MG63 (cell line): ENCODE data around the gene LYRM4. TPM values are rescaled to one million over a fixed set of nuclear protein-coding genes. Genes with fewer than 3 reads are reported as not detected.
"Not testable (repeated sequence)": the region's sequence is repeated elsewhere in the genome, so short reads cannot be mapped to it uniquely, and the experiment has no call there.

Experiments used
- DNase-seq: peaks from one replicate; pipeline ENCODE4 v3.0.0-alpha.2; 2020
- H3K27me3 ChIP-seq: fragments of 250-450 bp; sonication (Bioruptor Pico); 2 replicates; pipeline ENCODE4 v1.5.1; 2020; ENCODE audit warnings: mild to moderate bottlenecking, moderate library complexity
- H3K36me3 ChIP-seq: fragments of 250-450 bp; sonication (Bioruptor Pico); 2 replicates; pipeline ENCODE4 v1.5.1; 2020; ENCODE audit warnings: mild to moderate bottlenecking, moderate library complexity
- H3K4me3 ChIP-seq: fragments of 250-450 bp; sonication (Bioruptor Pico); 2 replicates; pipeline ENCODE4 v1.5.1; 2020; ENCODE audit warnings: mild to moderate bottlenecking, moderate library complexity
- H3K9me3 ChIP-seq: fragments of 250-450 bp; sonication (Bioruptor Pico); 2 replicates; pipeline ENCODE4 v1.5.1; 2020; ENCODE audit warnings: mild to moderate bottlenecking, moderate library complexity
- total RNA-seq: library from RNA; depleted of rRNA; stranded (reverse); fragments of >200 nt; shearing (Covaris generic); gene quantifications from 2 replicates; pipeline ENCODE4 v1.2.3, GENCODE V29; 2014; ENCODE audit warnings: low replicate concordance

LYRM4 gene
- total RNA-seq, 1 experiment from 2014 or later: 35.0 TPM

DNA sequence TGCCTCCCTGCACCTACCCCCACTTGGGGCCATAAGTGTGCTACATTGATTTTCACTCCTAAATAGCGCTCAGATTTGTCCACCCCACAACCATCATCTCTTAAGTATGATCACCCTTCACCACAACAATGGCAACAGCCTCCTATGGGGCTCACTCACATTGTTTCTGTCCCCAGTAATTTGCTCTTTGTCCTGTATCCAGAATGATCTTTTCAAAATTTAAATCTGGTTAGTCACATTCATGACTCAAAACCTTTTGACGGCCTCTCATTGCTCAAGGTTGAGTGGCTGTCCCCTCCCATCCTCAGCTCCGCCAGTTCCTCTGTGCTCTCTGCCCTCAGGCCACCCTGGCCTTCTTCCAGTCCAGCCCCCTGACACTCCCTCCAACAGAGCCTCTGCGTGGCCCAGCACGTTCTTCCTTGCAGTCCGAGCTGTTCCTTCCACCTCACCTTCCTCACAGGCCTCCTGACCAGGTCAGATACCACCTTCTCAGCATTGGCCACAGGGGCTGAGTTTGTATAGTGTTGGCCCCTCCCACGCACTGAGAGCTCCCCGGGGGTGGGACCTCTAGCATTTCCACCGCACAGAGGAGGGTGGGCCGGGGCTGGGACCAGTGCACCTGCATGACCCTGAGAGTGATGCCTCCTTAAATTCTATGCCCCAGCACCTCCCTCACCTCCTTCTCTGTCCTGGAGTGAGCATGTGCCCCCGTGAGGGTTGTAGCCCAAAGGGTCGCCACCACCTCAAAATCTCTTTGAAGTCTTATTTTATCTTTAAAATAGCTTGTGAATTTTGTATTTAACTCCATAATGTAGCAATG is 178.1 kb downstream of the LYRM4 start:
- H3K9me3 ChIP-seq: no peaks in the 10 kb centered on the region
- DNase-seq: peak; percentile 65
- no peaks in the 10 kb centered on the region for H3K27me3 ChIP-seq
- no peak overlapping the region for H3K4me3 ChIP-seq
- H3K36me3 ChIP-seq: no peaks in the 10 kb centered on the region

DNA sequence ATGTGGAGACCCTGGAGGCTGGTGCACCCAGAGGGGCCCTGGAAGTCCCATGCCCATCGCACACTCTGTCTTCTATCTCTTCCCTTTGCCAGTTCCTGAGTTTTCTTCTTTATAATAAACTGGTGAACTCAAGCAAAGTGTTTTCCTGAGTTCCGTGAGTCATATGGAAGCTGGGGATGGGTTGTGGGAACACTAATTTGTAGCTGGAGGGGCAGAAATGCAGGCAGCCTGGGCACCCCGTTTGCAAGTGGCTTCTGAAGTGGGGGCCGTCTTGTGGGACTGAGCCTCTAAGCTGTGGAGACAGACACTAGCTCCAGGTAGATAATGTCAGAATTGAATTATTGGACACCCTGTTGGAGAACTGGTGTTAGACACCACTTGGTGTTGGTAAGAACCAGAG is 178.8 kb downstream of the LYRM4 start:
- H3K36me3 ChIP-seq: no peaks in the 10 kb centered on the region
- DNase-seq: no peak
- no peaks in the 10 kb centered on the region for H3K27me3 ChIP-seq
- H3K4me3 ChIP-seq: no peak overlapping the region
- no peaks in the 10 kb centered on the region for H3K9me3 ChIP-seq

DNA sequence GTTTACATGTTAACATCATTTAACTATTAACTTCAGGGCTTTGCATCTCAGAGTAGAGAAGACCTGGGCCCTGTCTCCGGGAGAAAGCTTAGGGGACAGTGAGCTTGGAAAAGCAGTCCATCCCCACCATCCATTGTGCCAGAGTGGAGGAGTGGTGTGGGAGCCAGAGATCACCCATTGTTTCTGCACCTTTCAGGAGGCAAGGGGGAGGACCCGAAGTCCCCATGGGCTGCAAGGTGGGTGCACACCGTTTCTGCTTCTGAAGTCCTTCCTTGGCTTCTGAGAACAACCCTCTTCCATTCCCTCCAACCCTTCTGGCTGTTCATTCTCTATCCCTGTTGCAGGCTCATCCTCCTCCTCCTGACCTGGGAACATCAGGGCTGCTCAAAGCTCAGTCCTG is 179.6 kb downstream of the LYRM4 start:
- Histone ChIP-seq H3K4me3 (no peak overlapping the region), H3K9me3 (no peaks in the 10 kb centered on the region), H3K36me3 (no peaks in the 10 kb centered on the region), H3K27me3 (no peaks in the 10 kb centered on the region)
- no peak for DNase-seq

DNA sequence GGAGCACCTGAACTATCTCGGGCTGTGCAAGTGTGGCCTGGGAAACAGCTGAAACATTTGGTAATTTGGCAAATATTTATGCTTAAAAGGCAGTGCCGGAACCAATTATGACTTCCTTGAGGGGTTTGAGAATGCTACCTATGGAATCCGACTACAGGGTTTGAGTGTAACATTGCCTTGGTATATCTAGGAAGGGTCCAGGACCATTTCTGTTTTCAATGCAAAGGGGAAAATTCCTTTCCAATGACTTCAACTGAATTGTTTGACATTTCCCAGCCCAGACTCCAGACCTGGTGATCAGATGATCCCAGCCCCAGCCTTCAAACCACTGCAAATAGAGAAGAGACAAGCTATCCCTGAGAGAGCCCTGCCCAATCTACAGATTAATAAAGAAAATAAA is 180.2 kb downstream of the LYRM4 start:
- Histone ChIP-seq H3K27me3 (no peaks in the 10 kb centered on the region), H3K4me3 (no peak overlapping the region), H3K36me3 (no peaks in the 10 kb centered on the region), H3K9me3 (no peaks in the 10 kb centered on the region)
- DNase-seq: no peak

DNA sequence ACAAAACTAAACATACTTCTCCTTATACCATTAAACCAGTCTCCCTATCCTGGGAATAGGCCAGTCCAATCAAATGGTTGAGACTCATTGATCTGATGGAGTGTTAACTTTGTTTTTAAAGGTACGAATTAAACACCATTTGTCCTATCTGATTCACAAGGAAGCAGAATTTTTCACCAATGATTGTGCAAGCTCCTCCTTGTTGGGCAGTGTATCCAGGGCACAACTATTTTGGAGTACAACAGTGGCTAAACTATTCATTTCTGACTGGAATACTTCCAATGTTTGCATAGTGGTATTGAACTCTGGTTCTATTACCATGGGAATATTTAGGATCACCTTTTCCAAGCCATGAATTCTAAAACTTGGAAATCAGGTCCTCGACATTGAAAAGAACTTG is 181.1 kb downstream of the LYRM4 start:
- no peak for DNase-seq
- Histone ChIP-seq H3K9me3 (no peaks in the 10 kb centered on the region), H3K27me3 (no peaks in the 10 kb centered on the region), H3K4me3 (no peak overlapping the region), H3K36me3 (no peaks in the 10 kb centered on the region)

DNA sequence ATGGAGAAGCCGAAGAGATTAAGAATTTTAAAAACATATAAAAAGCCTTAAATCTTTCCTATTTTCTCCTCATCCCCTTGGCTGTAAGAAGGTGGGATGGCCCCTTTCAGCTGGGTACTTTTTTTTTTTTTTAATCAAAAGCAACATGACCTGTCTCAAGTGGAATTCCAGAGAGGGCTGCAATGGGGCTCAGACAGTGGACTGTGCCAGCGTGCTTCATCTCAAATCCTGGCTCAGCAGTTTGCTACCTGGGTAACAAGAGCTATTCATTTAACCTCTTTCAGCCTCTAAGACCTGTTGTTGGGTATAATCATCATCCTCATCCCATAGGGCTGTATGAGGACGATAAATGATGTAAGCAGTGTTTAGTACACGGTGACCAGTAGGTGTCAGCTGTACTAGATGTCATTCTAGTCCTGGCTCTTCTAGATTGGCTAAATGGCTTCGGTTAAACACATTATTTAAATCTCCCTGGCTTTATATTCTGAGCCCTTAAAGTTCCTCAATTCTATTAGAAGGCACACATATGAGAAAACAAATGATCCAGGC is 182.6 kb downstream of the LYRM4 start:
- Histone ChIP-seq H3K4me3 (no peak overlapping the region), H3K36me3 (no peaks in the 10 kb centered on the region), H3K9me3 (no peaks in the 10 kb centered on the region), H3K27me3 (no peaks in the 10 kb centered on the region)
- no peak for DNase-seq

DNA sequence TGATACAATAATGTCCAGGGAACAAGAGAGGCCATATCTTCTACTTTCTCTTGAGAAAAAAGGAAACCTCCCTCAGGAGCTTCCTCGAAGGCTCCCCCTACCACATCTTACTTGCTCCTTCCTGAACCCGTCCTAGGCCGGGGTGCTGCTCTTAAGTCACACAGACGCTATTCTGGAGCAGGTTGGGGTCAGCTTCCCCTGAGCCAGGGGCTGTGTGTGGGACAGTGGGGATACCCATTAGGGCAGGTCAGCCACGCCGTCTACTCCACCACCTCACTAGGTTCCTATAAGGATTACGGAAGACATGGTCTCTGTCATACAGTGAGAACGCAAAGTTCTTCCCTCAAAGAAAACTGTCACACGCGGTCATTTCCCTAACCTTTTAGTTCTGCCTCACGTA is 183.8 kb downstream of the LYRM4 start:
- no peaks in the 10 kb centered on the region for H3K27me3 ChIP-seq
- no peaks in the 10 kb centered on the region for H3K9me3 ChIP-seq
- H3K4me3 ChIP-seq: no peak overlapping the region
- H3K36me3 ChIP-seq: no peaks in the 10 kb centered on the region
- no peak for DNase-seq

DNA sequence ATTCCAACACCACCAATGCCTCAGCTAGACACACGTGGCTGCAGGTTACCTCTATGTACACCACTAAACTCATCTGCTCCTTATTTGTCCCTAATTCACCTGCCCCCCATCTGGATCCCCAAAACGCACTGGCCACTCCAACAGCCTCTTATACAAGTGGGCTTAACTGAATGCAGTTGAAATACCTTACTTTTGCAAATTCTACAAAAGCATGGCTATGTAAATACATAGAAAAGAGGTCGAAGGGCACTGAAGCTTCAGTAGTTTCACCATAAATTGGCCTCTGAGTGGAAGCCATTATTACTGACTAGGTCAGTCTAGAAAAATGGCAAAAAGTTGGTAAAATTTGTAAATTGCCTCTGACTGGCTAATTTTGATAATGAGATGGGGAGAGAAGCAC is 186.8 kb downstream of the LYRM4 start:
- H3K9me3 ChIP-seq: no peaks in the 10 kb centered on the region
- no peaks in the 10 kb centered on the region for H3K27me3 ChIP-seq
- H3K36me3 ChIP-seq: no peaks in the 10 kb centered on the region
- DNase-seq: no peak
- H3K4me3 ChIP-seq: no peak overlapping the region

DNA sequence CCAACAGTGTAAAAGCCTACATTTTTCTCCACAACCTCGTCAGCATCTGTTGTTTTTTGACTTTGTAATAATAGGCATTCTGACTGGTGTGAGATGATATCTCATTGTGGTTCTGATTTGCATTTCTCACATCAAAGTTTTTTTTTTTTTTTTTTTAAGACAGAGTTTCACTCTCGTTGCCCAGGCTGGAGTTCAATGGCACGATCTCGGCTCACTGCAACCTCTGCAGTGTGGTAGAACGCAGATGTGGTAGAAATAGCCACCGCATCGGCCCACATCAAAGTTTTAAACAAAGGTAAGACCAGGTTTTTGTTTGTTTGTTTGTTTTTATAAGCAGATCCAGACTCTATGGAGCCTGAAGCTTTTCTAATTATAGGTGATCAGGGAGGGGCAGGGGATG is 188.3 kb downstream of the LYRM4 start:
- H3K4me3 ChIP-seq: no peak overlapping the region
- H3K36me3 ChIP-seq: no peaks in the 10 kb centered on the region
- H3K27me3 ChIP-seq: no peaks in the 10 kb centered on the region
- H3K9me3 ChIP-seq: no peaks in the 10 kb centered on the region
- DNase-seq: no peak

DNA sequence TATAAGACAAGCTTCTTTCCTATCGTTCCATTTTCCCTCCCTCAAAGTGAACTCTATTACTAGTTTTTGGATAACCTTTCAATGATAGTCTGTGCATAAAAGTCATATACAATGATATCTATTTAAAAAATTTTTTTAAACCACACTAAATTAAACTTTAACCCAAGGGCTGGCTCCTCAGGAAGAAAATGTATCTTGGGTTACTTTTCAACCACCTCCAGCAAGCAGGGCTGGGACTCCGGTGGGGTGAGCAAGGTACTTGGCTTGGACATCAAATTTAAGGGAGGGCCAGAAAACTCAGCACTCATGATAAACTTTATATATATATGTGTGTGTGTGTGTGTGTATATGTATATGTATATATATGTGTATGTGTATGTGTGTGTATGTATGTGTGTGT is 189.5 kb downstream of the LYRM4 start:
- DNase-seq: no peak
- Histone ChIP-seq H3K27me3 (no peaks in the 10 kb centered on the region), H3K36me3 (no peaks in the 10 kb centered on the region), H3K4me3 (no peak overlapping the region), H3K9me3 (no peaks in the 10 kb centered on the region)

DNA sequence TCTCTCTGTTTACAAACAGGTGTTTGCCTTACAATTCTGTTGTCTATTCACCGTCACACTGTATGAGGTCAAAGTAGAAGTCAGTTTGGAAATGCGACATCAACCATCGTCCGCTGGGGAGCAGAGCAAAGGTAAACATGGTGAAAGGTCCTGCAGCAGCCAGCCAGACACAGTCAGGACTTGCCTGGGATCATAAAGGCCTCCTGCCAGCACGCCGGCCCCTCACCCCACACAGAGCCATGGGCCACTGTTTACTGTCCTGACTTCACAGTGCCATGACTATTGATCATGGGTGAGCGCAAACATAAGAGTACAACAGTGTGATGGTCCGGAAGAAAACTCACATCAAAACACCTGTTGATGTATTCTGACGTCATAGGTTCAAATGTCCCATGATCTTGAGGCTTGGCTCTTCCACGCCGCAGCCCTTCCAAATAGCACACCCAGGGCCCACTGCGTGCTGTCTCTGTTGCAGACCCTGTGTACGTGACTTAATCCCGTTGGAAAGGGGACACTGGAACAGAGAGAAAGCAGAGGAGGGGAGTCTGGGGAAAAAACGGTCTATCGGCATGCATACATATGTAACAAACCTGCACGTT is 192.5 kb downstream of the LYRM4 start:
- Histone ChIP-seq H3K36me3 (no peaks in the 10 kb centered on the region), H3K4me3 (no peak overlapping the region), H3K27me3 (no peaks in the 10 kb centered on the region), H3K9me3 (no peaks in the 10 kb centered on the region)
- no peak for DNase-seq

DNA sequence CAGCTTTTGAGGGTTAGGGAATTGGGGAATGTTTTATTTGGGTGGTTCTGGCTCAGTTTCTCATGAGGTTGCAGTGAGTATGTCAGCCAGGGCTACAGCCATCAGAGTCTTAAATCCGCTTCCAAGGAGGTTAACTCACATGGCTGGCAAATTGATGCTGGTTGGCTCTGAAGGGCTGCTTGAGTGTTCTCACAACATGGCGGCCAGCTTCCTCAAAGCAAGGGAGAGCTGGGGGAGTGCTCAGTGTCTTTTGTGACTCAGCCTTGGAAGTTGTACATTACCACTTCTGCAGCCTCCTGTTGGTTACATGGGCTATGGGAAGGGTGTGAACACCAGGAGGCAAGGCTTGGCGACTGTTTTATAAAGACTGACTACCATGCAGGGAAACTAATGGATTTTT is 193.4 kb downstream of the LYRM4 start:
- no peak for DNase-seq
- Histone ChIP-seq H3K36me3 (no peaks in the 10 kb centered on the region), H3K4me3 (no peak overlapping the region)

DNA sequence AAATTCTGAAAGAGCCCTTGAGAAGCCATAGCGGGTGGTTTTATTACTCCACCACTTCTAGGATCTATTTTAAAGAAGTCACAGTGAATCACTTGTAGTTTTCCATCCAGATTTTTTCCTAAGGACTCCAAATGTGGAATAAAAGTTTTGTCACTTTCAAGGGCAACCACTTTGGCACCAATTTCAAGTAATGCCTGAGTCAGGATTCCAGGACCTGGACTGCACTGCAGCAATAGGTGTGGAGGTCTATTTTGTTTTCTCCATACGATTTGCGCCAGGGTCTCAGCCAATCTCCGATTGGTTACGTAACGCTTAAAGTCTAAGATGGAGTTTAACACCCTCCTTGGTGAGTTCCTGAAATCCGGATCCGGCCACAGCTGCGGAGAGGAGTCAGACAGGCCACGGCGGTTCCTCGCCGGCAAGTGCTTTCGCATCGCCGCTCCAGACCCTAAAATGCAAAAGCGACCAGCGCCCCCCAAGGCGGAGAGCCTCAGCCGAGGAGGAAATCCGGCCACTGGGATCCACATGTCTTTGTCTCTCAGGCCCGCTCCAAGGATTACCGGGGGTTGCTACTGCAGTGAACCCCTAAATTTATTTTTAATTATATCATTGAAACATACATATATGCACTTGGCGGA is 194.2 kb downstream of the LYRM4 start:
- Histone ChIP-seq H3K36me3 (no peaks in the 10 kb centered on the region), H3K9me3 (no peaks in the 10 kb centered on the region), H3K4me3 (no peak overlapping the region), H3K27me3 (no peaks in the 10 kb centered on the region)
- DNase-seq: no peak

More for the DNA sequence above, 193.4 kb downstream of the LYRM4 start:
- H3K27me3 ChIP-seq: no peaks in the 10 kb centered on the region
- no peaks in the 10 kb centered on the region for H3K9me3 ChIP-seq

DNA sequence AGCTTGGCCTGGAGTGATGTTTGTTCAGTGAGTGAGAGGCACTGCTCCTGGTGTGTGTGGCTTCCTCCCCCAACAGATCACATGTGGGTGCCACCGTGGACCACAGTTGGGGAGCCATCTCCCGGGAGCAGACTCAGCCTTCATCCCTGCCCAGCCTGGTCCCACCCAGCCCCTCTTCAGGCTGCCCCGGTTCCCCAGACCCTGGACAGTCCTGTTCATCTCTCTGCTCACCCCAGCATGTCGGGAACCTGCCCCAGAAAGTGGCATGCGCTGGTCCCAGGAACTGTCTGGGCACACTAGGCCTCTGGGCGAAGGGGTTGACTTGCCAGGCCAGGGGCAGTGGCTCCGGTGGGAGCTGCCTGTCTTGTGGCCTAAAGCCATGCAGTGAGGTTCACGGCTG is 197.1 kb downstream of the LYRM4 start:
- Histone ChIP-seq H3K4me3 (no peak overlapping the region), H3K9me3 (no peaks in the 10 kb centered on the region), H3K27me3 (no peaks in the 10 kb centered on the region), H3K36me3 (no peaks in the 10 kb centered on the region)
- no peak for DNase-seq

DNA sequence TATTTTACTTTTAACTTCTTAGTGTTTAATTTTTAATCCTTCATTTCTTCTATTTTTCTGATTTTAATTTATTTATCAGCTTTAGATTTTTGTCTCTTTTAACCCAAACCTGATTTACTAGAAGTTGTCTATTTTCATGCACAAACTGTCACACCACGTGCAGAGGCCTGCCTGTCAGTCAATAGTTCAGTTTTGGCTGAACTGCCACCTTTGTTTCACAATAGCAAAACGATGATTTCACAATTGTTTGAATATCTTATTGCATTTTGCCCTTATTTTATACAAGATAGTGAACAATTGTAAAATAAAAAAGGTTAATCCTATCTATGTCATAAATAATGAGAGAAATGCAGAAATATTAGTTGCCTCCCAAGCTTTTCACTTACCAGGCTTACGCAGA is 199.6 kb downstream of the LYRM4 start:
- H3K9me3 ChIP-seq: no peaks in the 10 kb centered on the region
- no peak overlapping the region for H3K4me3 ChIP-seq
- H3K36me3 ChIP-seq: no peaks in the 10 kb centered on the region
- no peaks in the 10 kb centered on the region for H3K27me3 ChIP-seq
- no peak for DNase-seq

DNA sequence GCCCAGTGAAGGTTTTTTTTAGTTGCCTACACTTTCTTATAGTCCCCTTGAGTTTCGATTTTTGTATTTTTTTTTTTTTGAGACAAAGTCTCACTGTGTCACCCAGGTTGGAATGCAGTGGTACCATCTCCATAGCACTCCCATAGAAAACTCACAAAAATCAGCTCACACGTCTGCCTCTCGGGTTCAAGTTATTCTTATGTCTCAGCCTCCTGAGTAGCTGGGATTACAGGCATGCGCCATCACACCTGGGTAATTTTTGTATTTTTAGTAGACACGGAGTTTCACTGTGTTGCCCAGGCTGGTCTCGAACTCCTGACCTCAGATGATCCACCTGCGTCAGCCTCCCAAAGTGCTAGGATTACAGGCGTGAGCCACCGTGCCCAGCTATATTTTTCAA is 200.3 kb downstream of the LYRM4 start:
- H3K9me3 ChIP-seq, H3K27me3 ChIP-seq, H3K4me3 ChIP-seq, DNase-seq, H3K36me3 ChIP-seq: not testable (repeated sequence)

DNA sequence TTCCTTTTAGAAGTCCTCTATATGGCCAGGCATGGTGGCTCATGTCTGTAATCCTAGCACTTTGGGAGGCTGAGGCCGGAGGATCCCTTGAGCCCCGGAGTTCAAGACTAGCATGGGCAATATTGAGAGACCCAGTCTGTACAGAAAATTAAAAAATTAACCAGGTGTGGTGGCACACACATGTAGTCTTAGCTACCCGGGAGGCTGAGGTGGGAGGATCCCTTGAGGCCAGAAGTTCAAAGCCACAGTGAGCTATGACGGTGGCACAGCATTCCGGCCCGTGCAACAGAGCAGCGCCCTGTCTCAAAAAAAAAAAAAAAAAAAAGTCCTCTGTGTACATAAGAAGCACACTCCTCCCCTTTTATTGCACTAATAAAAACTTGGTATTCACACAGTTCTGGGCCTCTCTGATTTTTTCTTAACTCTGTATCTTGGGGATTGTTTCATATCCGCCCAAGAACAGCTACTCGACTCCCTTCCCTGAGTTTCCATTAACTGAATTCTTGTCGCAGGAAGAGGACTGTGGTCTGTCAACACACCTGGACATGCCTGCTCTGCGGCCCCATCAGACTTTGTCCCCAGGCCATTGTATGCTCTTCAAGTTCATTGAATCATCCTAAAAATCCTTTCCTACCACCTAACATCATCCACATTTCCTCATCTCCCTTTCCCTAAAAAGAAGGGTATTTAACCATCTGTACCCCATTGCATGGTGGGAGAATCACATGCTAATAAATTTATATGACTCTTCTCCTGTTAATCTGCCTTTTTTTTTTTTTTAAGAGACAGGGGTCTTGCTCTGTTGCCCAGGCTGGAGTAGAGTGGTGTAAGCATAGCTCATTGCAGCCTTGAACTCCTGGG is 201.5 kb downstream of the LYRM4 start:
- no peaks in the 10 kb centered on the region for H3K36me3 ChIP-seq
- no peaks in the 10 kb centered on the region for H3K27me3 ChIP-seq
- no peak for DNase-seq
- H3K4me3 ChIP-seq: no peak overlapping the region
- H3K9me3 ChIP-seq: no peaks in the 10 kb centered on the region
